Measurements from ENCODE around the gene FAM118A. TPM values are rescaled to one million over a fixed set of nuclear protein-coding genes. Genes with fewer than 3 reads are reported as not detected.

FAM118A gene
- total RNA-seq, 2 donors from 2014 or later: 54.4 to 244 TPM

GRCh38 chr22:45331486-45331885 lies 21.8 kb downstream of the FAM118A start:
- Histone ChIP-seq H3K36me3 (peaks cover 15% of the 10 kb centered on the region), H3K4me3 (no peak overlapping the region), H3K9me3 (no peaks in the 10 kb centered on the region), H3K4me1 (ENCODE audit: control insufficient read depth in 1 of 2, low read depth in 2 of 2) (peaks cover 14 to 32% of the 10 kb centered on the region in 2 donors), H3K27ac (no peak overlapping the region), H3K27me3 (replicated peaks; ENCODE audit: insufficient read depth) (no peaks in the 10 kb centered on the region)
- ATAC-seq (ENCODE audit: insufficient number of reproducible peaks, low FRiP score, low read depth) (no peak), DNase-seq (ENCODE audit: low spot score) (no peak)
- TF ChIP-seq CTCF (IDR thresholded peaks at IDR 0.05): no peak

- no peak for ATAC-seq (ENCODE audit: insufficient number of reproducible peaks, low FRiP score, low read depth)
- Histone ChIP-seq H3K4me3 (no peak overlapping the region), H3K36me3 (peaks cover 14% of the 10 kb centered on the region), H3K4me1 (ENCODE audit: control insufficient read depth in 1 of 2, low read depth in 2 of 2) (peaks cover 16 to 37% of the 10 kb centered on the region in 2 donors), H3K27me3 (replicated peaks; ENCODE audit: insufficient read depth) (no peaks in the 10 kb centered on the region), H3K9me3 (no peaks in the 10 kb centered on the region), H3K27ac (no peak overlapping the region)
- no peak for DNase-seq (ENCODE audit: low spot score)
- no peak for TF ChIP-seq CTCF (IDR thresholded peaks at IDR 0.05)
Observed at GRCh38 chr22:45332001-45332400, 22.3 kb downstream of the FAM118A start.

GRCh38 chr22:45334068-45334467 lies 24.3 kb downstream of the FAM118A start:
- ATAC-seq (ENCODE audit: insufficient number of reproducible peaks, low FRiP score, low read depth) (no peak), DNase-seq (ENCODE audit: low spot score) (no peak)
- H3K27me3 ChIP-seq (replicated peaks; ENCODE audit: insufficient read depth): no peaks in the 10 kb centered on the region
- no peaks in the 10 kb centered on the region for H3K9me3 ChIP-seq
- peak overlapping the region; percentile 45 to 59 for H3K27ac ChIP-seq
- H3K36me3 ChIP-seq: peaks cover 10% of the 10 kb centered on the region
- H3K4me1 ChIP-seq (ENCODE audit: control insufficient read depth in 1 of 2, low read depth in 2 of 2): peaks cover 20 to 47% of the 10 kb centered on the region in 2 donors
- no peak for TF ChIP-seq CTCF (IDR thresholded peaks at IDR 0.05)
- H3K4me3 ChIP-seq: no peak overlapping the region

DNA sequence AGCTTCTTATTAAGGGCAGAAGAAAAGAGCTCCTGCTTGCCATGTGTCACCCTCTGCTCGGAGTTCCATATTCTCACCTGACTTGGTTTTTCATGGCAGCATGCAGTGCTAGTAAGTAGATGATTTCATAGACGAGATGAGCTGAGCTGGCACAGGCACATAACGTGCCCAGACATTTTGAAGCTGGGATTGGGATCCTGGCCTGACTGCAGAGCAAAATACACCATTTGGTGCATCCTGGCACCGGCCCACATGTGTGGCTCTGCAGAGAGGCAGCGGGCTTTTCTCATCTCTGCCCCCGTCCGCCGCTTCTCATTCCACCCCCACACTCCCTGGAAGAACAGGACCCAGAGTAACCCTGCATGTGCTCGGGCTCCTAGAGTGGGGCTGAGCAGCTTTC lies 24.8 kb downstream of the FAM118A start:
- ATAC-seq (ENCODE audit: insufficient number of reproducible peaks, low FRiP score, low read depth): no peak
- H3K4me3 ChIP-seq: peak overlapping the region; percentile 12
- H3K27ac ChIP-seq: peak overlapping the region; percentile 45 to 59
- no peaks in the 10 kb centered on the region for H3K27me3 ChIP-seq (replicated peaks; ENCODE audit: insufficient read depth)
- DNase-seq (ENCODE audit: low spot score): no peak
- H3K4me1 ChIP-seq (ENCODE audit: control insufficient read depth in 1 of 2, low read depth in 2 of 2): peaks cover 20 to 47% of the 10 kb centered on the region in 2 donors
- TF ChIP-seq CTCF (IDR thresholded peaks at IDR 0.05): no peak
- H3K36me3 ChIP-seq: peaks cover 10% of the 10 kb centered on the region
- H3K9me3 ChIP-seq: no peaks in the 10 kb centered on the region

GRCh38 chr22:45335021-45335818 lies 25.5 kb downstream of the FAM118A start:
- DNase-seq (ENCODE audit: low spot score) (no peak), ATAC-seq (ENCODE audit: insufficient number of reproducible peaks, low FRiP score, low read depth) (no peak)
- H3K27ac ChIP-seq: peak overlapping the region; percentile 45 to 59
- H3K4me3 ChIP-seq: peak overlapping the region; percentile 12
- H3K4me1 ChIP-seq (ENCODE audit: control insufficient read depth in 1 of 2, low read depth in 2 of 2): peaks cover 20 to 47% of the 10 kb centered on the region in 2 donors
- H3K9me3 ChIP-seq: no peaks in the 10 kb centered on the region
- peaks cover 17% of the 10 kb centered on the region for H3K36me3 ChIP-seq
- H3K27me3 ChIP-seq (replicated peaks; ENCODE audit: insufficient read depth): no peaks in the 10 kb centered on the region
- no peak for TF ChIP-seq CTCF (IDR thresholded peaks at IDR 0.05)
